Activated naive CD4-positive, alpha-beta T cell (primary cell): ENCODE results near the gene SCN4A.

Source experiments
- DNase-seq, 4 experiments: peaks; one replicate each; lab custom pipeline; 2025; lab: John Stamatoyannopoulos, UW

Gene SCN4A

DNA sequence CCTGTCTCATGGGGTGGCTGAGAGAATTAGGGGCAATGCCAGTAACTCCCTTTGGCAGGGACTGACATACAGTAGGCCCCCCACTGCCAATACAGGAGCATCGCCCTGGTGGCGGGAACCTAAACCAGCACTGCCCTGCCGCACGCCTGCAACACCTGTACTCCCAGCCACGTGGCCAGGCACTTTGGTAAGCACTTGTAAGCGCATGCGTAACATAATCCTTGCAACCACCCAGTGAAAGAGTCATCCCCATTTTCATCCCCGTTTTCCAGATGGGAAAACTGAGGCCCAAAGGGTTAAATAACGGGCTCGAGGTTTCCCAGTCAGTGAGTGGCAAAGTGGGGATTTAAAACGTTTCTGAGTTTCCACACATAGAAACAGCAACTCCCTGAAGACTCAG lies 17.5 kb downstream of the SCN4A start:
- DNase-seq = no peak

DNA sequence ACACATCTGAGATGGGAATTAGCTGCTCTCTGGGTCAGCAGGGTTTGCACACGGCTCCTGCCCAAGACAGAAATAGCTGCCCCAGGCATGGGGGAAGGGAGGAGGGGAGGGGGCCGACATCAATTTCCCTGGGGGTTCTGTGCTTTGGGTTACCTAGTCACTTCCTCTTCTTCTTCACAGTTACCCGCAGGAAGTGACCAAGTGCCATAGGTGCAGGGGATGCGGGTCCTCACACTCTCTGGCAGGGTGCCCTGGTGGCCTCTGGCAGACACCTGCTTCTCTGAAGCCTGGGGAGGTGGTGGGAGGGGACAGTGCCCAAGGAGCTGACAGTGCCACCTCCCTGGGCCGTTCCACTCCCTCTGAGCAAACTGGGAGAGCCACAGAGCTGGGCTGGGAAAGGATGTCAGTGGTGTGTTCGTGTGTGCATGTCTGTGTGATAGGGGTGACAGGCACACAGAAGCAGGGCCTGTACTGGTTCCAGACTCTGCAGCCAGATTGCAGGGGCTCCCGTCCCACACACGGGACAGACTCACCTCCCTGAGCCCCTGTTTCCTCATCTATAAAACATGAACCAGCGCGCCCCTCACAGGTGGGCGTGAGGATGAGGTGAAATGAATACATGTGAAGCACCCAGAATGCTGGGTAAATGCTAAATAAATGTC lies 18.2 kb downstream of the SCN4A start:
- peak in 1 of 4 experiments; percentile 23 for DNase-seq

DNA sequence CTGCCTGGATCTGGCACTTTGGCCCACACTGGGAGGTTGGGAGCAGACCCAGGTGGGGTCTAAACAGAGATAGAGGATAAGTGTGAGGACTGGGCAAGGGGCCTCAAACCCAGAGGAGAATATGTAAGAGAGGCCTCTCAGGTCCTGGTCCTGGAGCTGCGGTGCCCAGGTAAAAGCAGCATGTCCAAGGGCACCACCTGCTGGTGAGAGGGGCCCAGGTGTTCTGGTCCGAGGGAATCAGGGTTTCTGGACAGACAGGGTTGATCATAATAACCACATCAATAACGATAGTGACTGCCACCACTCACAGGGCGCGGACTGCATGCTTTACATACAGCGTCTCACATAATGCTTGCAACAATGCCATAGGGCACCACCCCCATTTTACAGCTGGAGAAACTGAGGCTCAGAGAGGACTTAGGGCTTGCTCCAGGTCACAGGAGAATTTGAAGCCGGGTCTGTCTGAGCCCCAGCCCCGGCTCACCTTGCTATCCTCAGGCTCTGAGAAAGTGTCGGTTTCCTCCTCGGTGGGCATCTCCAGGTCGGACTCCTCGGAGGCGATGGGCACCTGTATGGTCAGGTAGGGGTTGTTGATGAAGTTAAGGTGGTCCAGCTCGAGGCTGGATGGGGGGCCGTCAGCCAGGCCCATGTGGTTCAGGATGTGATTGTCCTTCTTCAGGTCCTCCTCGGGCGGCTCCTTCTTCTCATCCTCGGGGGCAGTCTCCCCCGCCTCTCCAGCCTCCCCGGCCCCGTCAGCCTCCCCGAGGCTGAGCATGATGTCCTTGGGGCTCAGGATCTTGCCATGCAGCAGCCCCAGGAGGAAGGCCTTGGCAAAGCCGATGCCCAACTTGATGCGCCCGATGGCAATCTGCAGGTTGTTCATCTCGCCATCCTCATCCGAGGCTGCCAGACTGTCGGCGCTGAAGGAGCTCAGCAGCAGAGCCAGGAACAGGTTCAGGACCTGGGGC lies 21.5 kb downstream of the SCN4A start:
- peak in 1 of 4 experiments; percentile 23 for DNase-seq

DNA sequence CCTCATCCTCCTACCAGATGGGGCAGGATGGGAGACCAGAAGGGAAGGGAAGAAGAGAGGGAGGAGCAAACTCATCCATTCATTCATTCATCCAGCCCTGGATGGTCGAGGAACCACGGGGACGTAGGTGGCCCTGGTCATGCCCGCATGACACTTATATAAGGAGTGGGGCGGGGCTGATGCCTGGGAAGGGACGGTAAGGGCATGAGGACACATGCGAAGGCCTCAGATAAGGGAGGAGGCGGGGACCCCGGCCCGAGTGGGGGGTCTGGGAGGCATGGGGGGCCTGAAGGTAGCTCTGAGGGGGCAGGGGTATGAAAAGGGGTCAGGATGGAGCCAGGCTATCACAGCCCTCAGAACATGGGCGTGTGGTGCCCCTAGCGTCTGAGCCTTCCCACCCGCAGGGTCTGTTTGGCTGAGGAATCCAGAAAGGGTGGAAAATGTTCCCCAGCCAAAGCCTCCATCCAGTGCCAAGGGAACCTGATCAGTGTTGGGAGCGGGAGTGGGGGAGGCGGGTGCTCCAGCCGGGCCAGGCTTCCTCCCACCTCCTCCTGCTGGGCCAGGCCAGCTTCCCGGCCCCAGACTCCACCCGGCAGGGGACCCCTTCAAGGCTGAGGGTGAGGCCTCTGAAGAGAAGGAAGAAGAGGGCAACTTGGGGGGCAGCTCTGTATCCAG lies 23.0 kb downstream of the SCN4A start:
- DNase-seq = no peak

DNA sequence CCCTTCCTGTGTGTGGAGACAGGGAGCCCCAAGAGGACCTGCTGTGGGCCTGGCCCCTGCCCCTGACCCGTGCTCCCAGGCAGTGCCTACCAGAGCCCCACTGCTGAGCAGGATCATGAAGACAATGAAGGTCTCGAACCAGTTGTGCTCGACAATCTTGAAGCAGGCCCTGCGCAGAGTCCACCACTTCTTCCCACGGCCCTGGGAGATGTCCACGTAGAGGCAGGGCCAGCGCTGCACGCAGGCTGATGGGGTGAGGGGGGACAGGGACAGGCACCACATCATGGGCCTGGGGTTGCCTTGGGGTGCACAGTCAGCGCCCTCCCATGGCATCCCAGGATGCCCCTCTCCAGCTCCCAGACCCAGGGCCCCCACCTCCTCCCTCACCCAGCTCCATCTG lies 24.2 kb downstream of the SCN4A start:
- no peak for DNase-seq

DNA sequence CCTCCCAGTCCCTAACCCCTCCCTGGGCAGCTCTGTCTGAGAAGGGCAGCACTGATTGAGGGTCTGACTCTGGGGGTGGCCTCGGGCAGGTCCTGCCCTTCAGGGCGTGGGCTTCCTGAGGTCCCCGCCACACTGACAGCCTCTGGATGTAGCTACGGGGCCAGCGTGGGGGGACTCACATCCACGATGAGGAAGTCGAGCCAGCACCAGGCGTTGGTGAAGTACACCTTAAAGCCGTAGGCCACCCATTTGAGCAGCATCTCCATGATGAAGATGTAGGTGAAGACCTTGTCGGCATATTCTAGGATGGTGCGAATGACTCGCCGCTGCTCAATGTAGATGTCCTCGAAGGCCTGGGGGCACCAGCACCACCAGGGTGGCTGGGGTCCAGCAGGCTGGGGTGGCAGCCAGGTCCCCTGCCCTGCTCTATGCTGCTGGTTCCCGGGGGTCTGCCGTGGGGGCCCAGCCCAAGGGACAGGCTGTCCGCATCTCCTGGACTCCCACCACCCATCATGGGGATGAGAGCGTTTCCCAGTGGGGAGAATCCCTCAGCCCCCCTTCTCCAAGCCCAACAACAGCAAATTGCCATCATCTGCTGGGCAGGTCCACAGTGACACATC lies 24.9 kb downstream of the SCN4A start:
- DNase-seq = no peak

DNA sequence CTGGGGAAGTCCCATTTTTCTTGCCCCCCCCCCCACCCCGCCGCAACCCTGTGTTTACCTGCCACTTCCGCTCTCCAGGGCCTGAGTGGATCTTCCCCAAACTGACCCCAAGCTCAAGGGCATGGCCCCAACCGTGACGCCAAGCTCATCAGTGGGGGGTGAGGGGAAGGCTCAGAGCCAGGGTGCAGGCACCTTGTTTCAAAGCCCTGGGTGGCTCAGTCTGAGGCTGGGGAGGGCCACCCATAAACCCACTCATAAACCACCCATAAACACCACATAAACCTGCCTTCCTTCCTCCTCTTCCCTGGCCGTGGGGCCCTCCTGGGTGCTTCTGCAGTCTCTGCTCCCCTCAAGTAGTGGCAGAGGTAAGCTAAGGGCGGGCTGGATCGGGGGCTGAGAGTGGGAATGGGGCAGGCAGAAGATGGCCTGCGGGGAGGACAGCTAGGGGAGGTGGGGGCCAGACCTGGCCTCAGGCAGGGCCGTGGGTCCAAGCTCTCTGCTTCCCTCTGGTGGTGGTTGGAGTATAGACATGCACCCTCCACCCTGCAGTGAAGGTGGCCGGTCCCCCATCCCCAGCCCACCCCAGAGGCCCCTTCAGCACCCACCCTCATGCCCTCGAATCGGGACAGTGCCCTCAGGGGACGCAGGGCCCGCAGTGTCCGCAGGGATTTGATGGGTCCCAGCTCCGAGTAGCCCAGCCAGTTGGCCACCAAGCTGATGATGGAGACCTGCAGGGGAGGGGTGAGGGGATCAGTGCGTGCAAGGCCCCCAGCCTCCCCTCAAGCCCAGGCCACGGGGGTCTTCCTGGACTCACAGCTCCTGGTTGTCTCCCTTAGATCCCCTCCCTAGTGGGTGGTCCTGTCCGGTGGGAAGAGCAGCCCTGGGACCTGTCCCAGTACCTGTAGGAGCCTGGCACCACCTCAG lies 26.0 kb downstream of the SCN4A start:
- peak in 1 of 4 experiments; percentile 29 for DNase-seq

DNA sequence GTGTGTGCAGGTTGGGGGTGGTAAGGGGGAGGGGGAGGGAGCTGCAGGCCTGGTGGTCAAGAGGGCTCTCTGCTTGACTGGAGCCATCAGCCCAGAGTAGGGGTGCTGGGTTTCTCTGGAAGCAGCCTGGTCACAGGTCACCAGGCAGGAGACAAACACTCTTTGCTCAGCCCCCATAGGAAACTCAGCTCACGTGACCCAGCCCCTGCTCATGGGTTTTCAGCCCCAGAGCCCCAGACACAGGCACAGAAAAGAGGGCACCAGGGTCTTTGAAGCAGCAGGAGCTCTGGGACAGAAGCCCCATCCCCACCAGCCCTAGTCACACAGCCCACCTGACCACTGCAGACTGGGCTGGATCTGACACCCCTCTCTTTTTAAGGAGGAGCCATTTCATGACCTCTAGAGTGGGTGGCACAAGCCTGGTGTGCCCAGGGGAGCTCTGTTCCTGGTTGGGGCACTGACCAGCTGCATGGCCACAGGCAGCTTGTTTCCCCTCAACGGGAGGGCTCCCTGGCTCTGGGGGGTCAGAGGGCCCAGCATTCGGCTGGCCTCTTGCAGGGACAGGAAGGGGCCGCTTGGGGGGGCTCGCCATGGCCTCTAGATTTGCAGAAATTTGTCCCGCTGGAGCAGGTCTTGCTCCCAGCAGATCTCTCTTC lies 26.8 kb downstream of the SCN4A start:
- no peak for DNase-seq

DNA sequence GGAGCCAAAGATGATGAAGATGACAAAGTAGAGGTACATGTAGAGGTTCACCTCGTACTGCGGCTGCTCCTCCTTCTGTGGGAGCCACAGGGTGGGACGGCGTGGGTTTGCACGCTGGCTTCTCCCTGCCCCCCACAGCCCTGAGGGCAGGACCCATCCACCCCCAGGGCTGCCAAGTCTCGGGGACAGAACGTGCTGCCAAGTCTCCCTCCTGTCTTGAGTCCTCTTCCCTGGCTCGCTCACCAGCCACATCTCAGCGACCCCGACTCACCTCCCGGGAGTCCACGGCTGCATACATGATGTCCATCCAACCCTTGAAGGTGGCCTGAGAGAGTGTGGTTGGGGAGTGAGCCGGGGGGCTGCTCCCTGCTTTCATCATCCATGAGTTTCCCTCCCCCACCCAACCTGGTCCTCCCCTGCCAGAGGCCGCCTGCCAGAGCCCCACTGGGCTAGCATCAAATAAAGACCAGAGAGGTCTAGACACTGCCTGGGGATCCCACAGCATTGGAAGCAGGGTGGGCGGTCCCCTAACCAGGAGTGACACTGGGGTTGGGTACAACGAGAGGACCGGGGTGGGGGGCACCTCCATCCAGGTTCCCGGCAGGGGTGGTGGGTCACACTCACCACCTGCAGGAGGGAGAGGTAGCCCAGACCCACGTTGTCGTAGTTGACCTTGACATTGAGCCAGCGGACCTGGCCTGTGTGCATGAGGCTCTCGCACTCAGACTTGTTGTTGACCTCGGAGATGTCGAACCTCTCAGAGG lies 27.8 kb downstream of the SCN4A start:
- DNase-seq = no peak

DNA sequence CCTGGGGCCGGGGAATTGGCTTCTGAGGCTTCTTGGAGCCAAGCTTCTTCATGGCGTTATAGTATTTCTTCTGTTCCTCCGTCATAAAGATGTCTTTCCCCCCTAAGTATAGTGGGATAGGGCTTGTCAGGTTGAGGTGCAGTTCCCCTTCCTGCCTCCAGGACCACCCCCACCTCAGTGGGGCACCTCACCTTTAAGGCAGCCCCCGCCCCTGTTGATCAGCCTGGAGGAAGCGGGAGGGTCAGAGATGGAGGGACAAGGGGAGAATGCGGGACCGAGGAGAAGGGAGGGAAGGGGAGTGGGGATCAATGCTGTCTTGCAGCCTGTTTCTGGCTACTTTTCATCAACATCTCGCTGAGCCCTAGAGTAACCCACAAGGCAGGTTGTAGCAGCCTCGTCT lies 29.0 kb downstream of the SCN4A start:
- DNase-seq = no peak

DNA sequence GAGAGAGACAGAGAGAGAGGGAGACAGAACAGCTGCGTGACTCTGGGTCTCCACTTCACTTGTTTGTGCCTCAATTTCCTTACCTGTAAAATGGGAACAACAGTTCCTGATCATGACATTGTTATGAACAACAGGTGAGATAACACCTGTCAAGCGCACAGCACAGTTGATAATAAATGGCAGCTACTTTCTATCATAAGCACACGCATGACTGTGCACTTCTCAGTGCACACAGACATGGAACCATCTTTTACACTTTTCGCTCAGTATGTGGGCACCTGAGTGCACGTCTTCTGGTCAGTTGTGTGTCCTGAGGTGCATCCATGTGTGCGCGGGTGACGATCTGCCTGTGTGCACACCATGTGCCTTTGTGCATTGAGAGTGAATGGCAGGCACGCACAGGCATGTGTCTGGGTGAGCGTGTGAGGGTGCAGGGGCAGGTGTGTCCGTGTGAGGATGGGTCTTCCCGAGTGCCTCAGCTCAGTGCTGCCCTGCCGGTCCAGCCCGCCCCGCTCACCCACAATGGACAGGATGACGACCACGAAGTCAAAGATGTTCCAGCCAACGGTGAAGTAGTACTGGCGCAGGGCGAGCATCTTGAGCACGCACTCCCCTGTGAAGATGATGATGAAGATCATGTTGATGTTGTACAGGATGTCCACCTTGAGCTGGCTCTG lies 30.3 kb downstream of the SCN4A start:
- no peak for DNase-seq

DNA sequence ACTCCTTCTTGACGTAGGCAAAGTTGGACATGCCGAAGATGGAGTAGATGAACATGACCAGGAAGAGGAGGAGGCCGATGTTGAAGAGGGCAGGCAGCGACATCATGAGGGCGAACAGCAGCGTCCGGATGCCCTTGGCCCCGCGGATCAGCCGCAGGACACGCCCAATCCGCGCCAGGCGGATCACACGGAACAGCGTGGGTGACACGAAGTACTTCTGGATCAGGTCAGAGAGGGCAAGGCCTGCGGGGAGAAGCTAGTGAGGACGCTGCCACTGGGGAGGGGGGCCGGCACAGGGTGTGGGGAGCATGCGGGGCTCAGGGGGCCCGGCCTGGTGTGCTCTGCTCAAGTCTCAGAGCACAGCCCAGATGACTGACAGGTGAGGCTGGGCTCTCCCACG lies 31.0 kb downstream of the SCN4A start:
- DNase-seq = no peak

DNA sequence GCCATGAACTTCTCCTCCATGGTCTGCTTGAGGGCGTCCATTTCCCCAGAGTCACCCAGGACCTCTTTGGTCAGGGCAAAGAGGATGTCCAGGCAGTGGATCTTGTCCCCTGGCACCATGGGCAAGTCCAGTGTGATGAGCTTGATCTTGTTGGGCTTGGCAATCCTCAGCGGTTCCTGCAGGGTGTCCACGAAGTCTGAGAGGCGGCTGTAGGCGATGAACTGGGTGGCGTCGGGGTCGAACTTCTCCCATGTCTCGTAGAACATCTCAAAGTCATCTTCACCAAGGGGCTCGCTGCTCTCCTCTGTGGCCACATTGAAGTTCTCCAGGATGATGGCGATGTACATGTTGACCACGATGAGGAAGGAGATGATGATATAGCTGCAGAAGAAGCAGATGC lies 31.6 kb downstream of the SCN4A start:
- DNase-seq = no peak

DNA sequence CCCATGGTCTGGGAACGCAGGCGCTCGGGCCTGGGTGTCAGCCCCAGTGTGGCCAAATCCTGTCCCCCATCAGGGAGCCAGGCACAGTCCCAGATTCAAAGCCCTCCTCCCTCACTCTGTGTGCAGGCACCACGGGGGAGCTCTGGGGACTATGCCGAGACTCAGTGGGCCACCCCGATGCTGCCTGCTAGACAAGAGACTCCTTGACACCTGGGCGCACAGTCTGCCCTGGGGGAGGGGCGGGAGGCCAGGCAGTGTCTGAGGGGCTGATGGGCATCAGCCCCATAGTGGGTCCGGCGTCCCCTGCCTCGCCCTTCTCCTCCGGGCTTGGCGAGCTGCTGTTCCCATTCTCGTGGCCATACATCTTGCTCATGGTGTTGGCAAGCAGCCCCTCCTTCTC lies 32.1 kb downstream of the SCN4A start:
- DNase-seq = no peak

DNA sequence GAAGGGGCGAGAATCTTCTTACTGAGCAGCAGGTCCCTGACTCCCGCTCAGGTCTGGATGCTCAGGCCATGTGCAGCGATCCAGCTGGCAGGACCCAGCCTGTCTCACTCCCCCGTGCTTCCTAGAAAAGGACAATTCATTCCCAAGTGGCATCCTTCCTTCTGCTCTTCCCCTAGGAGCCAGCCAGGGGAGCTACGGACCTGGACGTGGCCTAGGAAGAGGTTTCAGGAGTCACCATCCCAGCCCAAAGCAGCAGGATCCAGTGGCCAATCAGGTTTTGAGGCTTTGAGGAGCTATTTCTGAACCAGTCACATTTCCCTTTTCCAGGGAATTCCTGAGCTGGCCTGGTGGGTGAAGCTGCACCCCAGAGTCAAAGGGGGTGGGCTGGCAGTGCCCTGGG lies 32.8 kb downstream of the SCN4A start:
- no peak for DNase-seq

DNA sequence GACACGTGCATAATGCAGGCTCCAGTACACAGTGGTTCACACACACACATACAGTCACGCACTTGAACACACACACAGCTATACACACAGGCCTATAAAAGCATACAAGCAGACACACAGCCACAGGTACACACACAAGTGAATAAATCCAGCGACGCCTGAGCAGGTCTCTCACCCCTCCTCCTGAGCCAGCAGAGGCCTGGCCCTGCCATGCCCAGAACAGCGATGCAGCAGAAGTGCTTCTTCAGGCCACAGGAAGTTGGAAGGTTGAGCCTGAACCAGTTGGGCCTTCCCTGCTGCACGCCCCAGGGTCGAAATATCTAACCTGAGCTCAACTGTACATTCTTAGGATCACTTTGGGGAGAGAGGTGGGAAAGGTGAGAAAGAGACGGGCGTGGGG lies 33.3 kb downstream of the SCN4A start:
- no peak for DNase-seq

DNA sequence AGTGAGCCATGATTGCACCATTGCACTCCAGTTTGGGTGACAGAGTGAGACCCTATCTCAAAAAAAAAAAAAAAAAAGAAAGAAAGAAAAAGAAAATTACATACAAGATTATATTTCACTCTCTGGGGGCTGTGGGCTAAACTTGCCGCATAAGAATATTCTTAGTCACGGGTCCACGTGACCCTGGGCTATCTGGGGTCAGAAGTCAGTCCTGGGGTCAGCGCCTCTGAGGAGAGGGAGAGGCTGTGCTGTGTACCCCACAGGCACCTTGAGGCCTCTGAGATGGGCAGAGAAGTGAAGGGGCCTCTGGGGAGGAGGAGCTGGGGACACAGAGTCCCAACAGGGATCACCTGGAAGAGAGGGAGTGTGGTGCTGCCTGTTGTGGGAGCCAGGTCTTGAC lies 34.8 kb downstream of the SCN4A start:
- no peak for DNase-seq

DNA sequence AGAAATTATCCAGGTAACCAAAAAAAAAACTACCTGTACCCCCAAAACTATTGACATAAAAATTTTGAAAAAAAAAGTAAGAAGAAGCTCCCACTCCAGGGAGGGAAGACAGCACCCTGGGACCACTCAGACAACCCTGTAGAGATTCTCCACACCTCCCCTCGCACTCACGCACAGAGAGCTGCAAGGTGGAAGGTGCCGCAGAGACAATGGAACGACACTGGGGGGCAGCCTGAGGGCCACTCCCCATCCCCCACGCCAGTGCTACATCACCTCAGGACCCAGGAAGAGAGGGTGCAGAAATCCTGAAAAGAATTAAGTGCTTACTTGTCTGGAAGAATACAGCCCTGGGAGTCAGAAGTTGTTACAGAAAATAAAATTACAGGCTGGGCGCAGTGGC lies 35.4 kb downstream of the SCN4A start:
- DNase-seq = no peak
